GM18873 (cell line): ENCODE measurements around the gene C6orf58.

Experiments used
- ATAC-seq: cut with Tn5 transposase; IDR thresholded peaks from one replicate; pipeline ENCODE4 v1.9.1; 2021; ENCODE audit warnings: mild to moderate bottlenecking, moderate library complexity, moderate number of reproducible peaks; ENCODE audit not compliant: unreplicated experiment, low FRiP score

The C6orf58 gene

GRCh38 chr6:127576874-127577273 lies at the start of gene C6orf58:
Gene C6orf58 (plus strand): TSS chr6:127577174. CDS start chr6:127577186, 12 bp downstream.
- ATAC-seq = no peak

- no peak for ATAC-seq
Measured at GRCh38 chr6:127533011-127533410, 44.0 kb upstream of the C6orf58 start.

GRCh38 chr6:127533736-127534135 lies 43.2 kb upstream of the C6orf58 start:
- no peak for ATAC-seq

- ATAC-seq = no peak
Measured at GRCh38 chr6:127538750-127539264, 38.2 kb upstream of the C6orf58 start.

GRCh38 chr6:127539272-127539671 lies 37.7 kb upstream of the C6orf58 start:
- no peak for ATAC-seq

GRCh38 chr6:127547215-127547614 lies 29.8 kb upstream of the C6orf58 start:
- no peak for ATAC-seq

GRCh38 chr6:127547904-127548649 lies 28.9 kb upstream of the C6orf58 start:
- no peak for ATAC-seq

- ATAC-seq = no peak
Measured at GRCh38 chr6:127550403-127550802, 26.6 kb upstream of the C6orf58 start.

GRCh38 chr6:127554435-127555006 lies 22.5 kb upstream of the C6orf58 start:
- no peak for ATAC-seq

- no peak for ATAC-seq
Measured at GRCh38 chr6:127561660-127562059, 15.3 kb upstream of the C6orf58 start.

- ATAC-seq = no peak
Measured at GRCh38 chr6:127564761-127565160, 12.2 kb upstream of the C6orf58 start.

GRCh38 chr6:127566119-127566518 lies 10.9 kb upstream of the C6orf58 start:
- ATAC-seq = no peak

GRCh38 chr6:127566651-127567050 lies 10.3 kb upstream of the C6orf58 start:
- ATAC-seq = no peak

GRCh38 chr6:127567476-127567875 lies 9.5 kb upstream of the C6orf58 start:
- ATAC-seq = no peak

- peak; percentile 88 for ATAC-seq
Measured at GRCh38 chr6:127570739-127571389, 6.1 kb upstream of the C6orf58 start.

- ATAC-seq = no peak
Measured at GRCh38 chr6:127578900-127579299, 1.9 kb downstream of the C6orf58 start.

- ATAC-seq = no peak
Measured at GRCh38 chr6:127581576-127581975, 4.6 kb downstream of the C6orf58 start.

GRCh38 chr6:127582777-127583462 lies 5.9 kb downstream of the C6orf58 start:
- no peak for ATAC-seq

- no peak for ATAC-seq
Measured at GRCh38 chr6:127585123-127585522, 8.1 kb downstream of the C6orf58 start.

GRCh38 chr6:127586372-127586771 lies 9.4 kb downstream of the C6orf58 start:
- no peak for ATAC-seq

GRCh38 chr6:127587875-127588274 lies 10.9 kb downstream of the C6orf58 start:
- ATAC-seq = no peak
